Fibroblast of villous mesenchyme (primary cell): Measurements from ENCODE around the gene PPP1R26. TPM values are rescaled to one million over a fixed set of nuclear protein-coding genes. Genes with fewer than 3 reads are reported as not detected.
"Not testable (repeated sequence)": the region's sequence is repeated elsewhere in the genome, so short reads cannot be mapped to it uniquely, and the experiment has no call there.

Experiments used
- DNase-seq: peaks from one replicate; pipeline ENCODE4 v3.0.0-alpha.2; 2010; ENCODE audit warnings: low read depth
- H3K4me3 ChIP-seq: 2 replicates; pipeline ENCODE4 v1.5.1; 2011; ENCODE audit warnings: low read depth, mild to moderate bottlenecking, low read length
- CTCF ChIP-seq: IDR thresholded peaks from 2 replicates; pipeline ENCODE4 v1.5.1; 2012; ENCODE audit warnings: low read depth, mild to moderate bottlenecking, low read length; ENCODE audit not compliant: insufficient read depth
- total RNA-seq: library from RNA; depleted of rRNA; stranded (reverse); fragments of >200 nt; gene quantifications from 2 replicates; pipeline ENCODE4 v1.2.3, GENCODE V29; 2012

The PPP1R26 gene
- total RNA-seq, 1 donor, result 11.7 TPM

- H3K4me3 ChIP-seq, result no peak overlapping the region
- TF ChIP-seq CTCF, result no peak
- DNase-seq, result no peak
Observed at GRCh38 chr9:135508211-135508820, 28.7 kb downstream of the PPP1R26 start.

DNA sequence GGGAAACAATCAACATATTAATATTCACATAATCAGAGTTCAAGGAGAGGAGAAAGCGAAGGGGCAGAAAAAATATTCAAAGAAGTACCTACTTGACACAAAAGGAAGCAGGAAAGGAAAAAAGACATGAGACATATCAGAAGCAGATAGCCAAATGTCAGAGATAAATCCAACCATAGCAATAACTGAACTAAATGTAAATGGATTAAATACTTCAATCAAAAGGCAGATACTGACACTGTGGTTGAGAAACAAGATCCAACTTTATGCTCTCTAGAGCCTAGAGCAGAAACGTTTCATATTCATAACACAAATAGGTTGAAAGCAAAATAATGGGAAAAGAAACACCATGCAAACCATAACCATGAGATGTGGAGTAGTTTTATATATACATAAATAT lies 29.9 kb downstream of the PPP1R26 start:
- H3K4me3 ChIP-seq, result no peak overlapping the region
- no peak for DNase-seq
- no peak for TF ChIP-seq CTCF

DNA sequence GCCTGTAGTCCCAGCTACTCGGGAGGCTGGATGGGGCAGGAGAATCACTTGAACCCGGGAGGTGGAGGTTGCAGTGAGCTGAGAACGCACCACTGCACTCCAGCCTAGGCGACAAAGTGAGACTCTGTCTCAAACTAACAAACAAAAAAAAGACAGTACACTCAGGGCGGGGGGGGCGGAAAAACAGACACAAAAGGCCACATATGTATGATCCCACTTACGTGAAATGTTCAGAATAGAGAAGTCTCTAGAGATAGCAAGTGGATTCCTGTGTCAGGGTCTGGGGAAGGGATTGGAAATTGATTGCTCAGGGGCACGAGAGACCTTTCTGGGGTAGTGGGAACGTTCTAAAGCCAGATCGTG lies 32.6 kb downstream of the PPP1R26 start:
- no peak for TF ChIP-seq CTCF
- no peak for DNase-seq
- no peak overlapping the region for H3K4me3 ChIP-seq

DNA sequence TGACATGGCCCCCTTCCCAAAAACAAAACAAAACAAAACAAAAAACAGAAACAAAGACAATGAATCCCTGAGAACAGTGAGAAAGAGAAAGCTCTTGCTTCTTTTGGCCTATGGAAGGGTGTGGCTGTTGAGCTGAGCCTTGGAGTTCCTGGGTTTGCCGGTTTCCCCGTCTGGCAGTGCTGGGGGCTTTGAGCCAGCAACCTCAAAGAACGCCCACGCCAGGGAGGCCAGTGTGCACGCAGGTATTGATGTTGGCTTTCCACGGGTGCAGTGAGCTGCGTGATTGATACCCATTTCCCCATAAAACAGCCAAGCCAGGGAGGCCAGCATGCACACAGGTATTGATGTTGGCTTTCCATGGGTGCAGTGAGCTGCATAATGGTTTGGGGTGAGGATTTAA lies 33.3 kb downstream of the PPP1R26 start:
- TF ChIP-seq CTCF, result no peak

GRCh38 chr9:135513351-135513846 lies 33.8 kb downstream of the PPP1R26 start:
- no peak for TF ChIP-seq CTCF
- DNase-seq, result peak; percentile 23

More for the DNA sequence above, 33.3 kb downstream of the PPP1R26 start:
- no peak overlapping the region for H3K4me3 ChIP-seq
- no peak for DNase-seq

GRCh38 chr9:135513906-135514305 lies 34.3 kb downstream of the PPP1R26 start:
- not testable (repeated sequence) for H3K4me3 ChIP-seq, DNase-seq

More at GRCh38 chr9:135513351-135513846, 33.8 kb downstream of the PPP1R26 start:
- no peak overlapping the region for H3K4me3 ChIP-seq

- DNase-seq, result no peak
- H3K4me3 ChIP-seq, result no peak overlapping the region
- TF ChIP-seq CTCF, result no peak
Observed at GRCh38 chr9:135514342-135515082, 34.9 kb downstream of the PPP1R26 start.
